Urothelium cell line (cell line): Measurements from ENCODE around the gene DIDO1.

Experiments
- DNase-seq: peaks from one replicate; pipeline ENCODE4 v3.0.0; 2011; ENCODE audit warnings: low spot score, mixed read lengths
- FAIRE-seq: peaks from 2 replicates; lab custom pipeline; 2011; peaks lifted over from hg19 to GRCh38; lab: Jason Lieb, UNC

DIDO1 gene

GRCh38 chr20:62914436-62914835 is 11.9 kb downstream of the DIDO1 start:
- no peak for DNase-seq
- FAIRE-seq, result no peak

- DNase-seq, result no peak
- FAIRE-seq, result no peak
These were observed 13.2 kb downstream of the DIDO1 start for GRCh38 chr20:62913043-62913630.

- no peak for FAIRE-seq
- DNase-seq, result no peak
These were observed 14.5 kb downstream of the DIDO1 start for GRCh38 chr20:62911701-62912280.

- no peak for FAIRE-seq
- no peak for DNase-seq
These were observed 15.4 kb downstream of the DIDO1 start for GRCh38 chr20:62910777-62911497.

GRCh38 chr20:62910217-62910766 is 16.0 kb downstream of the DIDO1 start:
- DNase-seq (no peak), FAIRE-seq (no peak)

- DNase-seq (no peak), FAIRE-seq (no peak)
These were observed 17.1 kb downstream of the DIDO1 start for GRCh38 chr20:62908971-62909791.

- FAIRE-seq (no peak), DNase-seq (peak; percentile 42)
These were observed 18.7 kb downstream of the DIDO1 start for GRCh38 chr20:62907384-62908317.

- DNase-seq, result no peak
- no peak for FAIRE-seq
These were observed 19.5 kb downstream of the DIDO1 start for GRCh38 chr20:62906647-62907375.

GRCh38 chr20:62906209-62906608 is 20.1 kb downstream of the DIDO1 start:
- no peak for DNase-seq
- FAIRE-seq, result no peak

- FAIRE-seq (no peak), DNase-seq (no peak)
These were observed 20.7 kb downstream of the DIDO1 start for GRCh38 chr20:62905536-62906117.

- no peak for FAIRE-seq
- DNase-seq, result no peak
These were observed 23.2 kb downstream of the DIDO1 start for GRCh38 chr20:62902926-62903615.

- no peak for DNase-seq
- FAIRE-seq, result no peak
These were observed 24.4 kb downstream of the DIDO1 start for GRCh38 chr20:62901891-62902290.

GRCh38 chr20:62900692-62901584 is 25.4 kb downstream of the DIDO1 start:
- peak; percentile 50 for DNase-seq
- no peak for FAIRE-seq

GRCh38 chr20:62900052-62900691 is 26.1 kb downstream of the DIDO1 start:
- no peak for FAIRE-seq

GRCh38 chr20:62899633-62900051 is 26.7 kb downstream of the DIDO1 start:
- no peak for FAIRE-seq

More at GRCh38 chr20:62900052-62900691, 26.1 kb downstream of the DIDO1 start:
- DNase-seq, result peak; percentile 93

GRCh38 chr20:62898970-62899632 is 27.2 kb downstream of the DIDO1 start:
- DNase-seq, result no peak
- no peak for FAIRE-seq

More at GRCh38 chr20:62899633-62900051, 26.7 kb downstream of the DIDO1 start:
- no peak for DNase-seq
